ENCODE results near the gene CDH23. TPM values are rescaled to one million over a fixed set of nuclear protein-coding genes. Genes with fewer than 3 reads are reported as not detected.

Gene CDH23
- total and polyA plus RNA-seq, 10 of the 15 experiments (the other 5 are each of a cell fraction or from before 2014, with no cell fraction given) = 0.09 to 0.40 (median 0.15) TPM; not detected in 1

GRCh38 chr10:71795248-71795647 is 398.5 kb downstream of the CDH23 start:
- in situ Hi-C loops (cut with MboI) (no loop called here), intact Hi-C loops (cut with micrococcal nuclease; ENCODE audit: unreplicated experiment) (no loop called here)
- Histone ChIP-seq H3K79me2 (ENCODE audit: control insufficient read depth, insufficient read depth, low read length) (no peaks in the 10 kb centered on the region), H2AFZ (ENCODE audit: control insufficient read depth, low read depth, low read length) (no peak overlapping the region), H3K4me1 (ENCODE audit: control insufficient read depth, insufficient read depth, low read length) (peaks cover 10% of the 10 kb centered on the region), H3K27me3 (replicated peaks in 1 of 2; ENCODE audit: control insufficient read depth in 2 of 2, insufficient read depth in 2 of 2, low read length in 1 of 2) (no peaks in the 10 kb centered on the region), H3K9me3 (replicated peaks; ENCODE audit: control insufficient read depth, insufficient read depth, low read length) (no peaks in the 10 kb centered on the region; the same call in 2 of the 3 replicates), H3K36me3 (ENCODE audit: control insufficient read depth in 2 of 2, insufficient read depth in 2 of 2, low read length in 1 of 2) (no peaks in the 10 kb centered on the region), H3K9ac (ENCODE audit: control insufficient read depth, insufficient read depth, low read length) (no peak overlapping the region), H3K27ac (ENCODE audit: control insufficient read depth, insufficient read depth) (no peak overlapping the region), H3K4me3 (no peak overlapping the region), H3K4me2 (ENCODE audit: control insufficient read depth, insufficient read depth) (no peak overlapping the region), H4K20me1 (ENCODE audit: control insufficient read depth, insufficient read depth) (no peaks in the 10 kb centered on the region)
- no TSS peak for BruUV-seq (replicated peaks)
- WGBS (ENCODE audit: insufficient coverage, insufficient replicate concordance, low lambda C conversion rate, missing lambda C conversion rate) = 11% methylated on average over 2 of the region's 2 CpGs
- ChIA-PET POLR2A (no interaction called here), SMC1A (ENCODE audit: uncharacterized antibody, unreplicated experiment) (interaction anchor here (0.7 to 2.0 kb wide), 2 partner anchors 101 to 344 kb away, joined by 4 to 5 read pairs; no protein-coding TSS in a partner anchor), CTCF (no interaction called here), RAD21 (ENCODE audit: unreplicated experiment) (interaction anchor here (0.5 to 0.7 kb wide), 2 partner anchors 17 to 1376 kb away, joined by 3 read pairs; no protein-coding TSS in a partner anchor)
- FAIRE-seq (no peak), DNase-seq (ENCODE audit: low read depth, low spot score) (no peak), ATAC-seq (no peak)
- TF ChIP-seq SMAD1 (IDR thresholded peaks at IDR 0.05; ENCODE audit: low read depth, partially characterized antibody) = no peak
- no peak for TF ChIP-seq CHD2 (IDR thresholded peaks at IDR 0.05; ENCODE audit: borderline replicate concordance, low read depth, low read length)
- no peak for TF ChIP-seq ZNF384 (IDR thresholded peaks at IDR 0.05; ENCODE audit: borderline replicate concordance, low read depth, low read length)
- no peak for TF ChIP-seq HDGF (IDR thresholded peaks at IDR 0.05)
- no peak for TF ChIP-seq CBFB (IDR thresholded peaks at IDR 0.05; ENCODE audit: low read depth)
- TF ChIP-seq RFX5 (IDR thresholded peaks at IDR 0.05; ENCODE audit: low read depth, low read length) = no peak
- TF ChIP-seq REST (IDR thresholded peaks at IDR 0.05; ENCODE audit: low read depth, low read length) = peak; percentile 98
- TF ChIP-seq TARDBP (IDR thresholded peaks at IDR 0.05; ENCODE audit: borderline replicate concordance) = no peak

All from GM12878 (cell line).